Measurements from ENCODE around the gene ARHGAP23.
"Not testable (repeated sequence)": the region's sequence is repeated elsewhere in the genome, so short reads cannot be mapped to it uniquely, and the experiment has no call there.

ARHGAP23 gene

GRCh38 chr17:38421871-38422827 is 6.1 kb upstream of the ARHGAP23 start:
- no peak for DNase-seq (ENCODE audit: low spot score)

DNA sequence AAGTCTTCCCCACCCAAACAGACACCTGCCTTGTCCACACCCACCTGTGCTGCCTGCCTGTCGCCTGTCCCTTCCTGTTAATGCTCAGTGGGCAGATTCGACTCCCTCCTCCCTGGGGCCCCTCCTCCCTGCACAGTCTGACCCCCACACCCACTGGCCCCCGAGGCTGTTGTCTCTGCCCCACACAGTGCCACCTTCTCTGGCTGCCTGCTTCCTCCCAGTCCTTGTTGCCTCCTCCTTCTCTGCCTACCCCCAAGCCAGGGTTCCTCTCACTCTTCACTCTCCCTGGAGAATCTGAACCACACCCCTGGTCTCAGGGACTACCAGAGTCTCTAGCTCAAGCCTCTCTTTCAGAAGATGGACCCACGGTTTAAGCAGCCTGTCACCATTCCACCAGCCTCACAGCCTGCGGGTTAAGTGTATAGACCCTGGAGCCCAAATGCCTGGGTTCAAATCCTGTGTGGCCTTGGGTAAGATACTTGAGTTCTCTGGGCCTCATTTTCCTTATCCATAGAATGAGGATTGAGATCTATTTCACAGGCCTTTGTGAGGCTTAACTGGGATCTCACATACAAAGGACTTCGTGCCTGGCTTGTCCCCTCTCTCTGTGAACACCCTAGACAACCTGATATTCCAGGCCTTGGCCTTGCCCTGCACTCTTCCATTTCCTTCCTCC is 3.8 kb upstream of the ARHGAP23 start:
- no peak for DNase-seq (ENCODE audit: low spot score)

GRCh38 chr17:38425031-38425430 is 3.2 kb upstream of the ARHGAP23 start:
- DNase-seq (ENCODE audit: low spot score): no peak

DNA sequence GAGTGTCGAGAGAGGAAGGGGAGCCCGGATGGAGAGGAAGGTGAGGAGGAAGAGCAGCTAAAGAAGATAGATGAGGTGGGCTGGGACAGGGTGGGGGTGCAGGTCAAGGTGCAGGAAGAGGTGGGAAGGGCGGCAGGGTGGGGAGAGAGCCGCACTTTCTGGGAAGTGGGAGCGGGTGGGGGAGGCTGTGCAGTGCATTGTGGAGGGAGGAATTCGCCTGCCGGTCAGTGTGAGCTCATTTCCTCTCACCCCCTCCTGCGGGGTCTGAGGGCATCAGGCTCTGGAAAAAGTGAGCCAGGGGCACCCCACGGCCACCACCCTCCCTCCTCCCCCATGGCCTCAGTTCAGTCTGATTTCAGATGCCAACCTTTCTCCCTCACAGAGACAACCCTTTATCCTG is 2.5 kb upstream of the ARHGAP23 start:
- no peak for DNase-seq (ENCODE audit: low spot score)

GRCh38 chr17:38426441-38426840 is 1.8 kb upstream of the ARHGAP23 start:
- no peak for DNase-seq (ENCODE audit: low spot score)

DNA sequence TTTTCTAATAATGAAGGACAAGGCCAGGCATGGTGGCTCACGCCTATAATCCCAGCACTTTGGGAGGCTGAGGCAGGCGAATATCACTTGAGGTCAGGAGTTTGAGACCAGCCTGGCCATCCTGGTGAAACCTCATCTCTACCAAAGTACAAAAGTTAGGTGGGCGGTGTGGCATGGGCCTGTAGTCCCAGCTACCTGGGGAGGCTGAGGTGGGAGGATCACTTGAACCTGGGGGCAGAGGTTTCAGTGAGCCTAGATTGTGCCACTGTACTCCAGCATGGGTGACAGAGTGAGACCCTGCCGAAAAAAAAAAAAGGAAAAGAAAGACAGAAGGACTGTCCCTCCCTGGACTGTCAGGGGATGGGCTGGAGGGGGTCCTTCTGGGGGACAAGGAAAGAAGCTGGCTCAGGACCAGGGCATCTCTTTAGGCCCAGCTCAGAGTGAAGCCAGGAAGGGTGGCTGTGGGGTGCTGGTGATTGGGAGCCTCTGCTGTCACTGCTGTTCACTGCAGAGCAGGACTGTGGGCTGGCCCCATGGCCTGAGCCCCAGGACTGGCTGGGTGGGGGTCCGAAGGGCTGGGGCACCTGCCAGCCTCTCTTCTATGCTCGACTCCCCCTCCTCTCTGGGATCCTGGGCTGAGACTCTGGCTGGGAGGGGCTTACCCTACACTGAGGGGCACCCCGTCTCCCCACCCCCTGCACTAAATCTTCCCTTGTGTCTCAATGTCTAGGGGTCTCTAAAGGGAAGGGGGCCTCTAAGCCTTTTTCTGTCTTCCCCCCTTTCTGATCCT is 909 bp upstream of the ARHGAP23 start:
- no peak for DNase-seq (ENCODE audit: low spot score)

DNA sequence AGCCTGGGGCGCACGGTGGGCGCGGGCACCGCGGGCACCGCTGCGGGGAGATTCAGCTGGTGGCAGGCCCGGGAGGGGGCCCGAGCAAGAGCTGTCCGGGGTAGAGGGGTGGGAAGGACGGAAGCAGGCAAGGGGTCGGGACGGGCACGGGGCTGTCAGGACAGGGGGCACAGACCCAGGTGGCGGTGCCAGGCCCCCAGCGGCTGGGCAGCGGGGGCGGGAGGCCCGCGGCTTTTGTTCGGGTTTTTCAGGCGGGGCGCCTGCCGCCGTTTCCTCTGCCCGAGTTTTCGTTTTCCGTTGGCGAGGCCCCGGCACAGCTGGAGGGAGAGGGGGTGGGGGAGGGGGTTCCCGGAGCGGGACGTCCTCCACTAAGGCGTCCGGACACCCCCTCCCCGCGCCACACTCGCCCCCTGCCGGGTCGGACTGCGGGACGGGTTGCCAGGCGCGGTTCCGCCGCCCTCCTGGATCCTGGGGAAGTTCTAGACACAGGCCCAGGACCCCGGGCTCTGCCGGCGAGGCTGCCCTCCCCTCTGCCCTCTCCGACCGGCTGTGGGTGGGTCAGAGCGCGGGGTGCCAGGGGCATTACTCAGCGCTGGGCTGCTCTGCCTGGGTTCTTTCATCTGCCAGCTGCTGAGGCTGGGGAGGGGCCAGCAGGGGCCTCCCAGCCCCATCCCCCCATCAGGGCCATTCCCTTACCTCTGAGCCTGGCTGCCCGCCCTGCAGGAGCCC is 543 bp downstream of the ARHGAP23 start:
- peak; percentile 77 for DNase-seq (ENCODE audit: low spot score)

DNA sequence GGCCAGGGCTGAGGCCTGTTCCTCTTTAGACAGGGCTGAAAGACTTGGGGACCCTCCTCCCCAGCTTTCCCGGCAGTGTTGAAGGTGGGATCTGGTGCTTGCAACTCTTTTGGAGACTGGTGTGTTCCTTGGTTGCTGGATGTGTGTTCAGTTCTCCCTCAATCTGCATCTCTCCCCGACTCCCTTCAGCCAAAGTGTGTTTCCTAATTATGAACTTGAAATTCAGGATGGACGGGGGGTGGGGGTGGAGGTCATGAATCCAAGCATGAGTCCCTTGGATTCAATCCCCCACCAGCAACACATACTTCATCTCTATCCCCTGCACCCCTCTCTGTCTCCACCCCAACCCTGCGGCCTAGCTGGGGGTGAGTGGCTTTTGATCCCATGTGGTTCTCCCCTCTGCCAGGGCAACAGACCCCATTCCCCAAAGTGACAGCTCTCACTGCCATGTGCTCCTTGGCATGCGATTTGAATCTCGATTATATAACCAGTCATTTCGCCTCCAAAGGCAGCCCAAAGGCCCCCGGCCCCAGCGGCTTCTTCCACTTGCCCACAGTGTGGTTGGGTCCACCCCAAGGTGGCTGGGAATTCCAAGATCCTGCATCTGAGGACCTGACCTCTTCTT is 1.3 kb downstream of the ARHGAP23 start:
- DNase-seq (ENCODE audit: low spot score): no peak

GRCh38 chr17:38430316-38430715 is 2.1 kb downstream of the ARHGAP23 start:
- DNase-seq (ENCODE audit: low spot score): no peak

DNA sequence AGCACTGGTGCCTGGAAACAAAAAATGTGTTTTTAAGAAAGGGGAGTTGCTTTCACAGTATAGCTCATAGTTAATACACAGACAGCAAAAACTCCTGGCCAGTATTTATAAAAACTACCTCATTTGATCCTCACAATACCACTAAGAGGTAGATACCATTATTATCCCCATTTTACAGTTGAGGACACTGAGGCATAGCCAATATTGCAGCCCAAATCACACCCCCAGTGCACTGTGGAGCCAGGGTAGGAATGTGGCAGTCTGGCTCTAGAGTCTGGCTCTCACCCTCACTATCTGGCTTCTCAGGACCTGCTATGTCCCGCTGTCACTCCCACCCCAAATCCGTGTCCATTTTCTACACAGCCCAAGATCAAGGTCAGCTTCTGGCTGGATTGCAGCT is 2.6 kb downstream of the ARHGAP23 start:
- DNase-seq (ENCODE audit: low spot score): no peak

- DNase-seq (ENCODE audit: low spot score): peak; percentile 99
These were observed 3.3 kb downstream of the ARHGAP23 start for GRCh38 chr17:38431346-38432145.

- DNase-seq (ENCODE audit: low spot score): peak; percentile 67
These were observed 6.0 kb downstream of the ARHGAP23 start for GRCh38 chr17:38434178-38434665.

DNA sequence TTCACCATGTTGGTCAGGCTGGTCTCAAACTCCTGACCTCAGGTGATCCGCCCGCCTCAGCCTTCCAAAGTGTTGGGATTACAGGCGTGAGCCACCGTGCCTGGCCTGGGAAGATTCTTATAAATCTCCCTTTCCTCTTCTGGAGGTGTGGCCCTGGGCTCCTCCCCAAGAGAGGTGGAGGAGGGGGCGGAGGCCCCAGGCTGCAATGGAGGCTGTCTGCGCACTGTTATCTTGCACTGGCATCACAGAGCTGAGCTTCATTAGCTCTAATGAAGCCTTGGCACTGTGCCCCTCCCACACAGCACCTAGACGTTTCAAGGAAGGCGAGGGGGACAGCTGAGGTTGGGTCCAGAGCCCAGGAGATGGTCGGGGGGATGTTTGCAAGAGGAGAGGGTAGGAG is 7.5 kb downstream of the ARHGAP23 start:
- no peak for DNase-seq (ENCODE audit: low spot score)

DNA sequence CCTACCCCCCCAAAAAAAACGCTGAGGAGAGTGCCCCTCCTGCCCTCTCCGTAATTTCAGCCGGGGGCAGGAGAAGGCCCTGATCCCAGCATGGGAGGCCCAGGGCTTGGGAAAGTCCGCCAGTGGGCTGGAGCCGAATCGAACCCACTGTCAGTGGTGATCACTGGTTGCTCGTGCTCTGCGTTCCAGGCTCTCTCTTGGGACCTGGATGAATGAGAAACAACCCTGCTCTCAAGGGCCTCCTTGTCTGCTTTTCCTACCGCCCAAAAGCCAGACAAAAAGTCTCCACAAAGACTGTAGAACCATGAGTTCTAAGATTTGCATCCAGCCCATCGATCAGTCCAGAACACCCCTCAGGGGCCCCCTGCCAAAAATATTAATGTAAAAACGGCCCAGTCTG is 8.1 kb downstream of the ARHGAP23 start:
- DNase-seq (ENCODE audit: low spot score): no peak

DNA sequence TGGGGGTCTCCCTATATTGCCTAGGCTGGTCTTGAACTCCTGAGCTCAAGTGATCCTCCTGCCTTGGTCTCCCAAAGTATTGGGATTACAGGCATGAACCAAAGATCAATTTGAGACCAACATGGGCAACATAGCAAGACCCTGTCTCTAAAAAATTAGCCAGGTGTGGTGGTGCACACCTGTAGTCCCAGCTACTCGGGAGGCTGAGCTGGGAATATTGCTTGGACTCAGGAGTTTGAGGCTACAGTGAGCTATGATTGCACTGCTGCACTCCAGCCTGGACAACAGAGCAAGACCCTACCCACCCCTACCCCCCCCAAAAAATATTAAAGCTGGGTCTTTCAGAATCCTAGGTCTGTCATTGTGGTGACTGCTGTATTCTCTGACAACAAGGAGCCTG is 9.0 kb downstream of the ARHGAP23 start:
- DNase-seq (ENCODE audit: low spot score): not testable (repeated sequence)

GRCh38 chr17:38439436-38439835 is 11.2 kb downstream of the ARHGAP23 start:
- DNase-seq (ENCODE audit: low spot score): no peak

DNA sequence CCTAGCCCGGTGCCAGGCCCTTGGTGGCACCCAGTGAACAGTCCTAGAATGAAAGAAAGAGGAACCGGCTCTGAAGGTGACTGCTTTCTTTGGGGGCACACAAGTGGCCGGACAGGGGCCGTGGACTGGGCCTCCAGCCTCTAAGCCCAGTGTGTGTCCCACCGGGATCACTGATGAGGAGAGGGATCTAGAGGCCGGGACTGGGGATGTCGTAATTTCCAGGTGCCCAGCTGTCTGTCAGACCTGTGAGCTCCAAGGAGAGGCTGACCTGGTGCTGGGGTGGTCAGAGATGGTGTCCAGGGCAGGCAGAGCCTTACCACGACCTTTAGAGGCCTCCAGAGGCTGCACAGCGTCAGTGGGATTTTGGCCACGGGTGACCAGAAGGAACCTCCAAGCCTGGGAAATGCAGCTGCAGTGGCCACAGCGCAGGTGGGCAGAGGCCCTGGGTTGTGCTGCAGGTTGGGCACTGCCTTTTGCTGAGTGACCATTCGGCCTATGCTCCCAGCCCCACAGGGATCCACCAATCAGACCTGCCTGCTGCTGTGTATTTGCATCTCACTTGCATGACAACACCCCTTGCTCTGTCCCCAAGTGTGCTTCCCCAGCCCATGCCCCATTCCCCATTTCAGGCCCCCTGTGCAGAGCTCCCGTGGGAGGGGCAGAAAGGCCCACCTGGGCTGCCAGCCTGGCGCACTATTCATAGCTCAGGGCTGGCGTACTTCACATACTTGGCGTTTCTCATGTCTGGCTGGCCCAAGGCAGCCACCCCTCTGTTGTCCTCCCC is 12.5 kb downstream of the ARHGAP23 start:
- no peak for DNase-seq (ENCODE audit: low spot score)

GRCh38 chr17:38441429-38442061 is 13.3 kb downstream of the ARHGAP23 start:
- no peak for DNase-seq (ENCODE audit: low spot score)

DNA sequence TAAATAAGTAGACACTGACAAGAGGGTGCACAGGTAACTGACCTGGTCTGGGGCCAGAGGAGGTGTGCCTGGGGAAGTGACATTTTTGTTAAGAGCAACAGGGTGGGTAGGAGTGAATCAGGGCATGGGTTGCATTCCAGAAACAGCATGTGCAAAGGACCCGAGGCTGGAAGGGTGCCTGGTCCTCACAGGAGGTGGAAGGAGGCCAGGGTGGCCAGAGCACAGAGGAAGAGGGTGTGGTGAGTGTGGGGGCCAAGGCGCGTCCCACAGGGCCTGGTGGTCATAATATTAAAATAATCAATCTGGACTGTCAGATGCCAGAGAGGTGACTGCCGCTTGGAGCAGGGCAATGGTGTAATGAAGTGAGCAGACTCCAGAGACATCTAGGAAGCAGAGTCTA is 14.3 kb downstream of the ARHGAP23 start:
- DNase-seq (ENCODE audit: low spot score): no peak
